SU-DHL-6 (cell line): ENCODE results near the gene RPS15.

Source experiments
- EZH2phosphoT487 ChIP-seq: fragments of 200-600 bp; sonication (generic), shearing (Covaris generic); conservative IDR thresholded peaks from 2 replicates; pipeline ENCODE4 v1.6.1; 2018; ENCODE audit warnings: mild to moderate bottlenecking, antibody characterized with exemption, low read length, moderate library complexity, mixed read lengths
- TF ChIP-seq, protein P1 (sequence below): fragments of 200-600 bp; sonication (generic); IDR thresholded peaks from one replicate; pipeline ENCODE4 v1.5.1; 2017; ENCODE audit warnings: antibody characterized with exemption, mild to moderate bottlenecking, low read length, moderate library complexity; ENCODE audit not compliant: insufficient read depth, poor library complexity, severe bottlenecking

DNA sequence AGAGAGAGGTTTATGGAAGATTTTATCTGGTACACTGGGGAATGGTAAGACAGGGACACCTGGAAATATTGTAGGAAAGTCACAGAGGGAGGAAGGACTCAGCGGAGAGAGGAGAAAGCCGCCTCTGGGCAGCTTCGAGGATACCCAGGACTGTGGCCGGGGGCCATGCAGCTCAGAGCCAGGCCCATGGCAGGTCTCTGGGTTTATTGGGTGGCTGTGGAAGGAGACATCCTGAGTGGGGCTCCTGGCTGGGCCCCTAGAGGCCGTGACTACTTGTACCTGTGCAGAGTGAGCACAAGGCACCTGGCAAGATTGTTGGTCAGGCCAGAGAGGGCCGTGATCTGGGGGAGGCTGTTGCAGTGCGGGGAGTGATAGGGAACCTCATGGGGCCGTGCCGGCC lies 27.4 kb upstream of the RPS15 start:
- TF ChIP-seq, protein P1, sequence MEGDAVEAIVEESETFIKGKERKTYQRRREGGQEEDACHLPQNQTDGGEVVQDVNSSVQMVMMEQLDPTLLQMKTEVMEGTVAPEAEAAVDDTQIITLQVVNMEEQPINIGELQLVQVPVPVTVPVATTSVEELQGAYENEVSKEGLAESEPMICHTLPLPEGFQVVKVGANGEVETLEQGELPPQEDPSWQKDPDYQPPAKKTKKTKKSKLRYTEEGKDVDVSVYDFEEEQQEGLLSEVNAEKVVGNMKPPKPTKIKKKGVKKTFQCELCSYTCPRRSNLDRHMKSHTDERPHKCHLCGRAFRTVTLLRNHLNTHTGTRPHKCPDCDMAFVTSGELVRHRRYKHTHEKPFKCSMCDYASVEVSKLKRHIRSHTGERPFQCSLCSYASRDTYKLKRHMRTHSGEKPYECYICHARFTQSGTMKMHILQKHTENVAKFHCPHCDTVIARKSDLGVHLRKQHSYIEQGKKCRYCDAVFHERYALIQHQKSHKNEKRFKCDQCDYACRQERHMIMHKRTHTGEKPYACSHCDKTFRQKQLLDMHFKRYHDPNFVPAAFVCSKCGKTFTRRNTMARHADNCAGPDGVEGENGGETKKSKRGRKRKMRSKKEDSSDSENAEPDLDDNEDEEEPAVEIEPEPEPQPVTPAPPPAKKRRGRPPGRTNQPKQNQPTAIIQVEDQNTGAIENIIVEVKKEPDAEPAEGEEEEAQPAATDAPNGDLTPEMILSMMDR: no peak
- TF ChIP-seq EZH2phosphoT487: no peak
